CD4-positive, alpha-beta T cell treated with Interleukin-4 for 4 hours (primary cell): ENCODE data around the gene CDC6.

Experiments
- DNase-seq: peaks from one replicate; pipeline ENCODE4 v3.0.0-alpha.2; 2020

Gene CDC6, protein sequence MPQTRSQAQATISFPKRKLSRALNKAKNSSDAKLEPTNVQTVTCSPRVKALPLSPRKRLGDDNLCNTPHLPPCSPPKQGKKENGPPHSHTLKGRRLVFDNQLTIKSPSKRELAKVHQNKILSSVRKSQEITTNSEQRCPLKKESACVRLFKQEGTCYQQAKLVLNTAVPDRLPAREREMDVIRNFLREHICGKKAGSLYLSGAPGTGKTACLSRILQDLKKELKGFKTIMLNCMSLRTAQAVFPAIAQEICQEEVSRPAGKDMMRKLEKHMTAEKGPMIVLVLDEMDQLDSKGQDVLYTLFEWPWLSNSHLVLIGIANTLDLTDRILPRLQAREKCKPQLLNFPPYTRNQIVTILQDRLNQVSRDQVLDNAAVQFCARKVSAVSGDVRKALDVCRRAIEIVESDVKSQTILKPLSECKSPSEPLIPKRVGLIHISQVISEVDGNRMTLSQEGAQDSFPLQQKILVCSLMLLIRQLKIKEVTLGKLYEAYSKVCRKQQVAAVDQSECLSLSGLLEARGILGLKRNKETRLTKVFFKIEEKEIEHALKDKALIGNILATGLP

DNA sequence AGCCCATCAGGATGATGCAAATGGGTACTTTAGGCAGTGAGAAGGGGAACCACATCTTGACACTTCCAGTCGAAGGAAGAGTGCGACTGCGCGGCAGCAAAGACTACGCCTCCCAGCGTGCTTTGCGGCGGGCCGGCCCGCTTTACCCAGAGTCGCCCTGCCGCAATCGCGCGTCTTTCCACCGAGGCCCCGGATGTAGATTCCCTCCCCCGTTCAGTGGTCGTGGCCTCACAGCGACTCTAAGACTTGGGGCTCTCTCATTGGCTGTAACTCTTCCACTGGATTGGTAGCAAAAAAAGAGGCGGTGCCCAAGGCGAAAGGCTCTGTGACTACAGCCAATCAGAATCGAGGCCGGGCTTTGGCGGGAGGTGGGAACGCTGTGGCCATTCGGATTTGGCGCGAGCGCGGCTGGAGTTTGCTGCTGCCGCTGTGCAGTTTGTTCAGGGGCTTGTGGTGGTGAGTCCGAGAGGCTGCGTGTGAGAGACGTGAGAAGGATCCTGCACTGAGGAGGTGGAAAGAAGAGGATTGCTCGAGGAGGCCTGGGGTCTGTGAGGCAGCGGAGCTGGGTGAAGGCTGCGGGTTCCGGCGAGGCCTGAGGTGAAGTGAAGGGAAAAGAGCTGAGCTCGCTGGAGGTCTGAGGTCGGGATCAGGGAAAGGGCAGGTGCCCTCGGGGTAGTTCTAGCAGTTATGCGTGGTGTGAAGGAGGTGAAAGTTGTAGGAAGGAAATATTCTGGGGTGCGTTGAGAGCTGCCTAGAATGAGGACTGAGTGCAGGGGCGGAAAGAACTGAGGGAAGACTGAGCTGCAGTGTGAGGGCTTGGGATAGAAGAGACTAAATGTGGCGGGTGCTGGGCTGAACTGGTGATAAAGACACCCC, at the start of gene CDC6:
Gene CDC6 (plus strand): TSS at position 386 of the 876 bp plus-strand sequence. CDS start 1,542 bp downstream, outside the sequence.
- DNase-seq = peak; percentile 99

DNA sequence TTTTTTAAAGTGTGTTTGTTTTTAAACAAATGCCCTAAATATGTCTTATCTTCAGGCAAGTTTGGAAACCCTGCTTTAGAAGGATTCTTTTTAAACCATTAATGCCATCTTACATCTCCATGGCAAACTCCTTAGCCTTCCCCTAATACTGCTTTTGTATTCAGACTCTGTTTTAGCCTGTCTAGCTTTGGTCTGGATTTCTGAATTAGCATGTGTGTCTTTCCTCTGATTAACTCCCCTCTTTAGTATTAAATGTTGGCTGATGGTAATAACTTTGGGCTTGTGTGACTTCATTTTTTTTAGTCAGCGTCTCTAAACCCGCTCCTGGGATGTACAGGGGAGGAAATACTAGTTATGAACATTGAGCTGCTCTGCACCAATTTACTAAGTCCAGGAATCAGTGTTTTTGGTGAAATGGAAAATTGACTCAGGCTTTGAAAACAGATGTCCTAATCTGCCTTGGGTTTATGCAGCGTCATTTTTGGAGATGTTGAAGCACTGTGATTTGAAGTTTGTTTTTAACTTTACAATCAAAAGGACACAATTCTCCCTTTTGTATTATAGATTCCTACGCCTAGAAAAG, 46.3 kb upstream of the CDC6 start:
- no peak for DNase-seq

DNA sequence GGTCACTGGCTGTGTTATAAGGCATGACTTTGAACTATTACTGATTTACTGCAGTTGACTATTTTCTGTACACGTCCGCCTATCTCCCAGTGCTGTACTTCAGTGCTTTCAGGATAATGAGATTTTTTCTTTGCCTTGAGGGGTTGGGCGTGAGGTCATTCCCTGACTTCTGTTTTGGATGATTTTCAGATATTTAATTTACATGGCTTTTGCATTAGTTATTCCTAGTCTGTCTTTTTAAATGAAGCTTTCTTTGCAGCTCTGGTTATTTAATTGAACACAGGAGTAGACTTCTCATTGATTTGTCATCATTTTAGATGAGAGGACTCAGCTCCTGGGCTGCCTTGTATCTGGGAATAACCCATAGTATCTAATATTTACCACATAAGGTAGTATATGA, 44.9 kb upstream of the CDC6 start:
- DNase-seq = no peak

DNA sequence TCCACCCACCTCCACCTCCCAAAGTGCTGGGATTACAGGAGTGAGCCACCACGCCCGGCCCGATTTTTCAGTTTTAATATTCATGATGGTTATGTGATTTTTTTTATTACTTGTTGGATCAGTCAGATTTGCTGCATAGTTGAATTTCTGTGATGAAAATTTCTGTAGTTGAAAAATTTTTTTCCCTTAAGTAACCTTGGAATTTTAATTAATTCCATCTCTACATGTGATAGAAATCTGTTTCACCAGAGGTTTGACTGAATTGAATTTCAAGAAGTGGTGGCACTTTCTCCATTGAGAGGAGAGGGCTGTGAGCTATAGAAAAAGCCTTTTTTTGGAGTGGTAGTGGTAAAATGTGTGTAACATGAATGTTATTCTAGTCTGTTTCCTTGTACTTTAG, 43.9 kb upstream of the CDC6 start:
- no peak for DNase-seq

DNA sequence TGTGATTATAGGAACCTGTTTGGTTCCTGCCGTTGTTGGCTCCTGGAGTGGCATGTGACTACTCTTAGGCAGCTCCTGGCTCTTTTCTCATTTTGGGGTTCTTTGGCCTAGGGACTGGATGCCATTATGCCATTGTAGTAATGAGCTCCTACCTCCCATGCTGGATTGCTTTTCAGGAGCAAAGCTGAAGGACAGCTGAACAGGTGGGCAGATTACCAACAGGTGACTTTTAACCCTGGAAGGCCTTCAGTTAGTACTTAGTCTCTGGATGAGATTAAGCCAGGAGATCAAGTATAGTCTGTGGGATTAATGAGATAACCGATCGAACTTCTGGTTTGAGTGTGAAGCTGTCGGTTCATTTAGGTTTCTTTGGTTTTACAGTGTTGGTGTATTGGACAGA, 43.4 kb upstream of the CDC6 start:
- no peak for DNase-seq

DNA sequence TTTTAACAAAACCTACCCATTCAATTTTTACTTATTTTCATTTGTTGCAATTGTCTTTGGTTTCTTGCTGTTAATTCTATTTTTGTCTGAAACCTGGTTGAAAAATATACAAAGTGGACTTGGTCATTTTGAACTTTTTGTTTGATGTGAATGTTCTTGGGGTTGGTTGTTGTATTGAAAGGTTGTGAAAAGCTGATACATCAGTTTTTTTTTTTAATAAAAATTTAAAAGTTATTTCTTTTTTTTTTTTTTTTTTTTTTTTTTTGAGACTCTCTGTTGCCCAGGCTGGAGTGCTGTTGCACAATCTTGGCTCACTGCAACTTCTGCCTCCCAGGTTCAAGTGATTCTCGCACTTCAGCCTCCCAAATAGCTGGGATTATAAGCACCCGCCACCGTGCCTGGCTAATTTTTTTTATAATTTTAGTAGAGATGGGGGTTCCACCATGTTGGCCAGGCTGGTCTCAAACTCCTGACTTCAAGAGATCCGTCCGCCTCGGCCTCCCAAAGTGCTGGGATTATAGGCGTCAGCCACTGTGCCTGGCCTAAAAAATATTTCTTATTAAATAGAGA, 39.7 kb upstream of the CDC6 start:
- DNase-seq = no peak

DNA sequence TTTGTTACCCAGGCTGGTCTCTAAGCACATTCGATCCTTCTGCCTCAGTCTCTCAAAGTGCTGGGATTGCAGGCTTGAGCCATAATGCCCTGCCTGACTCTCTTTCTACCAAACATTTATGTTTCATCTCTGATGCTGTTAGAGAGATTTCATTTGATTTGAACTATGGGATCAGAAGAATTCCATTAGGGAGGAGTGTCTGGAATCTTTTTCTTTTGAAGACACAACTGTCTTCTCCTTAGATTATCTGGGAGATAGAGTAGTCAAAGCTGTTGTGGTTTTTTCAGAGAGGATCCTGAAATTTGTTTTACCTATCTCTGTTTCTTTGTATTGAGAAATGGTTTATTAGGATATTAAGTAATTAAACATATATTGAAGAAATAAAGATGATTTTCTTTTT, 39.2 kb upstream of the CDC6 start:
- DNase-seq = no peak

DNA sequence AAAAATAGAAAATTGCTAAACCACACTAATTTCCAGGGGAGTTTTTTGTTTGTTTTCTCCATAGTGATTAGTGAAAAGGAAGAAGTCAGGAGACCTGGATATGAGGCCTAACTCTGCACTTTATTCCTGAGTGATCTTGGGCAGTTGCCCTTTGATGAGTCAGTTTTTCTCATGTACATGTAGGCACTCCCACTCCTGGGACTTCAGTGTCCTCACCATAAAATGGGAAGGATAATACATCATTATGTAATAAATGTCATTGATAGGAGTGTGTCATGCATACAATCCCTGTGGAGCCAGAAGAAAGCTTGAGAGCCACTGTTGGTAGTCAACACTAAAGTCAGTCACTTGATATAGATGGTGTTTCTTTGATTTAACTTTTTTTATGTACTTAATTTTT, 36.1 kb upstream of the CDC6 start:
- DNase-seq = no peak

DNA sequence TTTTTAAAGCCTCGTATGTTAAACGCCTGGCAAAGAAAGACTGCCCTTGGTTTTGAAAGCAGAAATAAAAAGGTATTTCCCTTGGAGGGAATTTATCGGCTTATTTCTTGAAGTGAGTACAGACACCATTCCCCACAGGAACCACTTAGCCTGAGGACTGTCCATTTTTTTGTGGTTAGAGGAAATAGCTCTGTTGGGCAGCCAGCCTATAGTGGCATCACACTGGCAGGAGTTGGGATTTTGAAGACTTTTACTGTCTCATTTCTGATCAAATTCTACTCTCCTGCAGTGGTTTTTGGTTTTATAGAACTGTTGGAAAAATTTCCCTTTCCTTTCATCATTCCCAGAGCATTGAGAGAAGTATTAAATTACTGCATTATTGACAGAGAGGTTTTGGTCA, 34.1 kb upstream of the CDC6 start:
- DNase-seq = no peak

DNA sequence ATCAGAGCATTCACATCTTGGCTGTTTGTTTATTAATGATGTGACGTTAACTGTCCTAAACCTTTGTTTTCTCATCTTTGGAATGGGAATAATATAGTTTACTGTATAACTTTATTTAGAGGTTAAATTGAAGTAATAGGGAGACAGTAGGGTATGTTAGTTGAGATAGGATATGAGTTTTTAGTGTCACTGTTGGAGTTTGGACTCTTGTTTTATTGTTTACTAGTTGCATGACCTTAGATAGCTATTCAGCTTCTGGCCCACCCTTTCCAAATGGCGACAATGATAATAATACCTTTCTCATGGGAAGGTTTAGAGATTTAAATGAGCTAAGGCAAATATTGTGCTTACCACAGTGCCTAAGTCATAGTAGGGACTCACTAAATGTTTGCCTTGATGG, 28.2 kb upstream of the CDC6 start:
- no peak for DNase-seq

DNA sequence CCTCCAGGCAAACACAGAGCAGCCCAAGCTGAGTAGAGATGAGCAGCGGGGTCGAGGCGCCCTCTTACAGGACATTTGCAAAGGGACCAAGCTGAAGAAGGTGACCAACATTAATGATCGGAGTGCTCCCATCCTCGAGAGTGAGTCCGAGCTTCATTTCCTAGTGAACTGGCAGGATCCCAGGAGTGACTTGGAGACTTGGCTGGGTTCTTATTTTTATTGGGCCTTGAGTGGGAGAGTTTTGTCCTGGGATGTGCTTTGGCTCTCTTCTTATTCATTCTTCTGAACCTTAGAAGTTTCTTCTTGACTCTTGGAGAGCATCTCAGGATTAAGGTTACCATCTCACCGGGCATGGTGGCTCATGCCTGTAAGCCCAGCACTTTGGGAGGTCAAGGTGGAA, 27.2 kb upstream of the CDC6 start:
- no peak for DNase-seq

DNA sequence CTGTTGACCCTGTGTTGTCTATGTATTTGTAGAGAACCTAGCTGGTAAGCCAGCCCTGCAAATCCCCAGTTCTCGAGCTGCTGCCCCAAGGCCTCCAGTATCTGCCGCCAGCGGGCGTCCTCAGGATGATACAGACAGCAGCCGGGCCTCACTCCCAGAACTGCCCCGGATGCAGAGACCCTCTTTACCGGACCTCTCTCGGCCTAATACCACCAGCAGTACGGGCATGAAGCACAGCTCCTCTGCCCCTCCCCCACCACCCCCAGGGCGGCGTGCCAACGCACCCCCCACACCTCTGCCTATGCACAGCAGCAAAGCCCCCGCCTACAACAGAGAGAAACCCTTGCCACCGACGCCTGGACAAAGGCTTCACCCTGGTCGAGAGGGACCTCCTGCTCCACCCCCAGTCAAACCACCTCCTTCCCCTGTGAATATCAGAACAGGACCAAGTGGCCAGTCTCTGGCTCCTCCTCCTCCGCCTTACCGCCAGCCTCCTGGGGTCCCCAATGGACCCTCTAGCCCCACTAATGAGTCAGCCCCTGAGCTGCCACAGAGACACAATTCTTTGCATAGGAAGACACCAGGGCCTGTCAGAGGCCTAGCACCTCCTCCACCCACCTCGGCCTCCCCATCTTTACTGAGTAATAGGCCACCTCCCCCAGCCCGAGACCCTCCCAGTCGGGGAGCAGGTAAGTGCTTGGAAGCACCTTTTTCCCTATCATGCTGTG, 23.1 kb upstream of the CDC6 start:
- DNase-seq = no peak

DNA sequence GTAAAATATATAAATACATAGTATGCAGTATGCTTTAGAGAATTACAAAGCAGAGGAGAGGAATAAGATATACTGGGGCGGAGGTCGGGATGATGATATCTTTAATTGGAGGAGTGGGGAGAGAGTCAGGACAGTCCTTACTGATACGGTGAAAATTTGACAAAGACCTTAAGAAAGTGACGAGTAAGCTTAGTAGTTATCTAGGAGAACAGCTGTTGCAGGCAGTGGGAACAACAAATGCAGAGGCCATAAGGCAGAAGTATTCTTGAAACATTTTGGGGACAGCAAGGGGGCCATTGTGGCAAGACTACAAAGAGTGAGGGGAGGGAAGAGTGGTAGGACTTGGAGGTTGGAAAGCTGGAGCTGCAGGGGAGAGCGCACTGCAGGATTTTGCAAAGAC, 22.3 kb upstream of the CDC6 start:
- no peak for DNase-seq

DNA sequence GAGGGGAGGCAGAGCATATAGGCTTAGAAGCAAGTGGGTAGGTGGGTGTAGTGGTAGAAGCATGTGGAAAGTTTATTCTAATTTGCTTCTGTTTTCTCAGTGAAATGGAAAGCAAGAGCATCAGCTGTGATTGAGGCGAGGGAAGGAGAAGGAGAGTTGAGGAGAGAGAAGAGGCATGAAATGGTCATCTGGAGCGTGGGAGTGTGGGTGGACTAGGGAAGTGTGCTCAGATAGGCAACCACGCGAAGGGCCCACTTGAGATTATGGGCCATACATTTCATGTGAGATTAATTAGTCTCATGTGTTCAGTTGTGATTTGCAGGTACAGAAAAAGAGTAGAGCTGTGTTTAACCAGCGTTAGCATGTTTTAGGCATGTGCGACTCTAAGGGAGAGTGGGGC, 20.8 kb upstream of the CDC6 start:
- DNase-seq = no peak

DNA sequence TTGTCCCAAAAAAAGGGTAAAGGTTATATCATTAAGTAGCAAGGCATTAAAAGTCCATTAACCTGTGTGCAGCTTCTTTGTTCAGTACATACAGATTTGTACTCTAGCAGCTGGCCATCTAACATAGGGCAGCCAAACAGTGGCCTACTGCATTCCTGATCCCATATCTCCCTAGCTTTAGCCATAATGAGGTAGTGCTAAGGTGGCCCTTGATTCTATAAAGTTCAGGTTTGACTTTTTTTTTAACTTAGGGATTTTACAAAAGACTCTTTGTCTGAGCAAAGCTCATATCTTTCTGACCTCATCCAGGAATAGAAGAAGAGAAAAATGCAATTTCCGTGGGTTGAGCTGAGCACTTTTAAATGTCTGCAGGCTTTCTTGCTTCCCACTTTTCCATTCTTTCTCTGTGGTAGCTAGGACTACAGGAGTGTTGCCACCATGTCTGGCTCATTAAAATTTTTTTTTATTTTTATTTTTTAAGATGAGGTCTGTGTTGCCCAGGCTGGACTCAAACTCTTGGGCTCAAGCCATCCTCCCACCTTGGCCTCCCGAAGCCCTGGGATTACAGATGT, 19.5 kb upstream of the CDC6 start:
- no peak for DNase-seq

DNA sequence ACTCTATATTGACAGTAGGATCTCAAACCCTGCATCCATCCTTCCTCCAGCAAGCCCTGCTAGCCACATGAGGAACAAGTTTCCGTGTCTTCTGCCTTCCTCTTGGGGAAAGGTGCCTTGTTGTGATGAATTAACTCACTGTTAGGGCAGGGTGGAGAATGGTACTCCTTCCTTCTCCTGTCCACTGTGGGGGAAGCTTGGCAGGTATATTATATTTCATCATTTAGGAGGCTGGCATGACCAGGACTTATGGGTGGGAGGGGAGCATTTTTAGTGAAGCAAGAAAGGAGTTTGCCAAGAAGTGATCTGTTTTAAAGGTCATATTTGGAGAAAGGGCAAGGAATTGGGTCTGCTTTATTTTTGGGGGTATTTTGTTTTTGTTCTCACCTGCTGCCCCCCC, 9.3 kb upstream of the CDC6 start:
- DNase-seq = no peak

DNA sequence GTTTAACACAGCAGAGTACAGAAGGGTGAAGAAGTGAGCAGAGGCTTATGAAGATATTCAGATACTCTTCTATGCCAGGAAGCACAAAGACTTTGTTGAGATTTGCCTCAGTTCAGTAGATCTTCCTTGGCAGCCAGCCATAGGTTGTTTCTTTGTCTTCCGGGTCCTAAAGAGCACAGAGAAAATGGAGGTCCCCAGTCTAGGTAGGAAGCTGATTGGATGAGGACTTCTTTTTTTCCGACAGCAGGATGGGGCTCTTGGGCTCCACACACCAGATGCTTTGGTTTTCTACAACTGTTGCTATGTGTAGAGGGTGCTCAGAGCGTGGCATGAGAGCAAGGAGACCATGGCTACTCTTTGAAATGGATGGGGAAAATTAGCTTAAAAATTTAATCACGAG, 8.3 kb upstream of the CDC6 start:
- no peak for DNase-seq

DNA sequence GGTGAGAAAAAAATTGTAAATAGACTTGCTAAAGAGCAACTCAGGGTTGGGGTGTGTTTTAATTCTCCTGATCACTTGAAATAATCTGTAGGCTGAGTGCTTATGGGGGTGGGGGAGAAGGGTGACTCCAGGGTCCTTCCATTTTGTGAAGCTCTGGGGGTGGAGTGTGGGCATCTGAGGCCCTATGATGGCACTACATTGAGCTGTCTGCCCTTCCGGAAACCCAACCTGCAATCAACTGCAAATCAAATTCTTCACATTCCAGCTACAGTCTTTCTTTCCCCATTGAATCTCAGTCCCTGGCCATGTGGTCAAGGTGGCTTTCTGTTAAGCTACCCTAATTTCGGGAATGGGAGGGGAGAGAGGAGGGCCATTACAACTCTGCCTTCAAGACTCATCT, 6.0 kb upstream of the CDC6 start:
- DNase-seq = no peak

DNA sequence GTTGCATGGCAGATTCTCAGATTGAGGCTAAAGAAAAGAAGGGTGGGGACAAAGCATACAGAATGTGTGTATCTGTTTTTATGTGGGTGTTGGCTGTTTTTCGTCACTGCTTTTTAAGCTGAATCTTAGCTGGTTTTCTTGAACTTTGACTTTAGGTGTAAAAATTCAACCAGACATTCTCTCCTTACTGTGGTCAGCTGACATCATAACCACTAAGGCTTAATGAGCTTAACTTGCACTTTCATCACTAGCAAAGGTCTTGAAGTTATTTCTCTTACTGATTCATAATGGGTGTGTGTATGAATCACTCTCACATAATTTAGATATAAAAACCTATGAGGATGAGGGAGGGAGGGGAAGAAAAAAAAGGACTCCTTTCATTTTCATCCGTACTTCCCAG, 4.0 kb upstream of the CDC6 start:
- DNase-seq = peak; percentile 85

DNA sequence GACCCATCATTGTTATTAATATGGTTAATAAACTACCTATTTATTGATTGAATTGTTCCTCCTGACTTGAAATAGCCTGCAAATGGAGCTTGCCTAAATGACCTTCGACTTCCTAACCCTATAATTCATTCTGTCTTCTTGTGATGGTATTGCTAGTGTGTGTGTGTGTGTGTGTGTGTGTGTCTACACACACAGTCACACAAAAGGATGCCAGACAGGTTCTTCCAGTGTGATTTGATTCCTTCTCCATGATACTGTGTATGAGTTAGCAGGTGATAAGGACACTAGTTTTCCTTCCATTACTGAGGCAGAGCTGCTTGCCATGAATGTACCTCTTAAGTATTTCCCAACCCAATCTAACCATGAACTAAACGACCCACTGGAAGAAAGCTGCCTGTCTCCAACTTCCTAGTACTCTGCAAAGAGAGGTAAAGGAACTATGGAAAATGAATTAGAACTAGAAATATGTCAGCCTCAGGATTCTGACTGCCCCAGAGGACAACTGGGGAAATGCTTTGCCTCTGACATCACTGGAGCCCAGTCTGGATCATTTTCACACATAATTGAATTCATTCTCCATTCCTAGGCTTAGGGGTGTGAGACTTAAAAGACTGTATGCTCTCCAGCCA, 3.5 kb upstream of the CDC6 start:
- DNase-seq = no peak

DNA sequence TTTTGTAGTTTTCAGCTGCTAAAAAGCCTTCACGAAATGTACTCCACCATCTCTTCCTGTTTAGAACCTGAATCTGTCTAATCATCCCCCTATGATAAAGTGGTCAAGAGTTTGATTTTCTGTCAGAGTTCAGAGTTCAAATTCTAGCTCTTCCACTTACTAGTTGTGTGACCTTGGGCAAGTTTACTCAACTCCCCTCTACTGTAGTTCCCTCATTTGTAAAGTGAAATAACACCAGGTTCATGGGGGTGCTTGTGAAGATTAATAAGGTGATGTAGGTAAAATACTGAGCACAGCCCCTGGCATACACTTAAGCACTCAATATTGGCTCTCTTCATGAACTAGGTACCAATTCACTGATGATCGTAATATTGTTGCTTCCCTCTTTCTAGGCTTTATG, 1.2 kb upstream of the CDC6 start:
- no peak for DNase-seq

DNA sequence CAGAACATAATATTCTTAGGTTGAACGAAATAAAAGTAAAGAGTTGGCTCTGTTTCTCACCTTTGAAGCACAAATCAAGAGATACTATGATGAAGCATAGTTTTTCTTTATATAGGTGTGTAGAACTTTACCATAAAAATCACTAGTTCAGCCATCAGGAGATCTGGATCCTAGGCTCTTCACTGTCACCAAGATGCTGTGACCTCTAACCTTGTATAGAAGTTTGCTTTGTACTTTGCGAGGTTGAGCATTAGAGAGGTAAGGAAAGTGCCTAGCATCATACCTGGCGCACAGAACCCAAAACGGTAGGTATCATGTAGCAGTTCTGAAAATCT, 553 bp upstream of the CDC6 start:
- DNase-seq = no peak
